BLaER1 (cell line): ENCODE results near the gene CYP3A7.
"Not testable (repeated sequence)": the region's sequence is repeated elsewhere in the genome, so short reads cannot be mapped to it uniquely, and the experiment has no call there.

Experiments
- H3K27ac ChIP-seq: shearing (Covaris generic); formaldehyde crosslinking; 2 replicates; pipeline ENCODE4 v1.8.1; 2022
- H3K27me3 ChIP-seq: shearing (Covaris generic); formaldehyde crosslinking; 2 replicates; pipeline ENCODE4 v1.8.1; 2022
- H3K36me3 ChIP-seq: shearing (Covaris generic); formaldehyde crosslinking; 2 replicates; pipeline ENCODE4 v1.8.1; 2022
- H3K4me1 ChIP-seq: shearing (Covaris generic); formaldehyde crosslinking; 2 replicates; pipeline ENCODE4 v1.8.1; 2022
- H3K4me2 ChIP-seq: shearing (Covaris generic); formaldehyde crosslinking; 2 replicates; pipeline ENCODE4 v1.8.1; 2022
- H3K4me3 ChIP-seq: shearing (Covaris generic); formaldehyde crosslinking; 2 replicates; pipeline ENCODE4 v1.8.1; 2022
- H3K9ac ChIP-seq: shearing (Covaris generic); formaldehyde crosslinking; 2 replicates; pipeline ENCODE4 v1.8.1; 2022
- H3K9me3 ChIP-seq: shearing (Covaris generic); formaldehyde crosslinking; 2 replicates; pipeline ENCODE4 v1.8.1; 2022
- H4K20me1 ChIP-seq: shearing (Covaris generic); formaldehyde crosslinking; 2 replicates; pipeline ENCODE4 v1.8.1; 2022
- Cebpa-rat ChIP-seq: shearing (Covaris generic); IDR thresholded peaks from 2 replicates; pipeline ENCODE4 v1.8.1; 2022

The CYP3A7 gene

DNA sequence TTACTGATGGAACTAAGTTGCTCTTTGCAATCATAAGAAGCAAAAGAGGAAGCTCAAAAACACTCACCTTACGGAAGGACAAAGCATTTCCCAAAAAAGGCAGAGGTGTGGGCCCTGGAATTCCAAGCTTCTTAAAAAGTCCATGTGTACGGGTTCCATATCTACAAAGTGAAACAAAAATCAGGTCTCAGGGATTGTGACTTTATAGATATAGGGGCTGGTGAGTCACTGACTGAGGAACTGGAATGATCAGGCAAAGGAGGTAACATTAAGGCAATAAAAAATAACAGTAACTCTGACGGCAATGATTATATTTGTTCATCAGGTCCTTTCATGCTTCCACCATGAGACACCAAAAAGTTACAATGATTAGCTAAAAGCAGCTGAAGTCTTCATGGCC is 4.0 kb downstream of the CYP3A7 start:
- H3K9me3 ChIP-seq, result no peaks in the 10 kb centered on the region
- H3K4me1 ChIP-seq, result no peaks in the 10 kb centered on the region
- no peak overlapping the region for H3K9ac ChIP-seq
- no peaks in the 10 kb centered on the region for H3K27me3 ChIP-seq
- no peaks in the 10 kb centered on the region for H4K20me1 ChIP-seq
- H3K36me3 ChIP-seq, result no peaks in the 10 kb centered on the region
- TF ChIP-seq Cebpa-rat, result no peak
- H3K4me3 ChIP-seq, result no peak overlapping the region
- H3K4me2 ChIP-seq, result no peak overlapping the region
- H3K27ac ChIP-seq, result no peak overlapping the region

DNA sequence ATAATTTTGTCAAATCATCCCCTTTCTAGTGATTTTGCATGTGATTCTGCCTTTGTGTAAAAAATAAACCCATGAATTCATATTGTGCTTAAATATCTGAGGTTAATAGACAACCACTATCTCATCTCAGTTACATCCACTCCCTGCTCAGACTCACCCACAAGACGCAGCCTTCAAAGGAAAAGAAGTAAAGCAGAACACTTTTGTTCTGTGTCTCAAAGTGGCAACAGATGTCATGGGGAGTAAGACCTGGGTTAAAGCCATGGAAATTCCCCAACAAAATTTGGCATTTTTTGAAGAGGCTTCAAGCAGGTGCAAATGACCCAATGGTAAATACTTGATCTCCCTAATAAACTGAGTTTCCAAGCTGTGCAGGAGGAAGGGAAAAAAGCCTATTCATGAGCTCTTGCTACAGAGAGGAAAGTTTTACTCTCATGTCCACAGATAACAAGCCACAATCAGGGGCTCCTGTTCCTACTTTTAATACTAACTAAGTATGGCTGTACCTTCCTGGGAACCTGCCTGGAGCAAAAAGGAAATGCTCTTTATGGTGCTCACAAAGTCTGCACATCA is 4.7 kb downstream of the CYP3A7 start:
- no peaks in the 10 kb centered on the region for H3K4me1 ChIP-seq
- TF ChIP-seq Cebpa-rat, result no peak
- no peaks in the 10 kb centered on the region for H3K27me3 ChIP-seq
- no peaks in the 10 kb centered on the region for H4K20me1 ChIP-seq
- H3K36me3 ChIP-seq, result no peaks in the 10 kb centered on the region
- no peak overlapping the region for H3K4me3 ChIP-seq
- H3K27ac ChIP-seq, result no peak overlapping the region
- H3K9ac ChIP-seq, result no peak overlapping the region
- H3K4me2 ChIP-seq, result no peak overlapping the region
- H3K9me3 ChIP-seq, result no peaks in the 10 kb centered on the region

GRCh38 chr7:99729486-99730237 is 5.3 kb downstream of the CYP3A7 start:
- no peak overlapping the region for H3K9ac ChIP-seq
- no peak overlapping the region for H3K4me2 ChIP-seq
- H3K36me3 ChIP-seq, result no peaks in the 10 kb centered on the region
- H3K27ac ChIP-seq, result no peak overlapping the region
- H3K4me1 ChIP-seq, result no peaks in the 10 kb centered on the region
- no peaks in the 10 kb centered on the region for H3K9me3 ChIP-seq
- no peaks in the 10 kb centered on the region for H4K20me1 ChIP-seq
- no peak overlapping the region for H3K4me3 ChIP-seq
- H3K27me3 ChIP-seq, result no peaks in the 10 kb centered on the region
- no peak for TF ChIP-seq Cebpa-rat

DNA sequence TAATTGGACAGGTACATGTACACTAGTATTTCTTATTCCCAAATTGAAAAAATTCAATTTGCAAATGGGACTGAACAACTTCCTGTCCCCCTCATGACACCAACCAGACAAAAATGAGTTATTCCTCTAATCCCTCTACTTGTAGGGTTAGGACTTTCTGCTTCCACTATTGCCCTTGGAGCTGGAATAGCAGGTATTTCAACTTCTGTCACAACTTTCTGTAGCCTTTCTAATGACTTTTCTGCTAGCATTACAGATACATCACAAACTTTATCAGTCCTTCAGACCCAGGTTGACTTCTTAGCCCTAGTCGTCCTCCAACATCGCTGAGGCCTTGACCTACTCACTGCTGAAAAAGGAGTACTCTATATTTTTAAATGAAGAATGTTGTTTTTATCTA is 6.4 kb downstream of the CYP3A7 start:
- Histone ChIP-seq H3K27ac (no peak overlapping the region), H3K9ac (no peak overlapping the region), H3K4me3 (no peak overlapping the region), H3K4me1 (no peaks in the 10 kb centered on the region), H3K36me3 (no peaks in the 10 kb centered on the region), H3K9me3 (no peaks in the 10 kb centered on the region), H3K27me3 (no peaks in the 10 kb centered on the region), H4K20me1 (no peaks in the 10 kb centered on the region), H3K4me2 (no peak overlapping the region)
- TF ChIP-seq Cebpa-rat, result no peak

DNA sequence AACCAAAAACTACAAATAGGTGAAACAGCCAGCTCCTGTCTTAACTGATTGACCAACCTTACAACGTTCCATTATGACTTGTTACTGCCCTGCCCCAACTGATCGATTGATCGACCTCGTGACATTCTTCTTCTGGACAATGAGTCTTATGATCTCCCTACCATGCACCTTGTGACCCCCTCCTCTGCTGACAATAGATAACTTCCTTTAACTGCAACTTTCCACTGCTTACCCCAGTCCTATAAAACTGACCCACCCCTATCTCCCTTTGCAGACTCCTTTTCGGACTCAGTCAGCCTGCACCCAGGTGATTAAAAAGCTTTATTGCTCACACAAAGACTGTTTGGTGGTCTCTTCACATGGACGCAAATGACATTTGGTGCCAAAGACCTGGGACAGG is 11.8 kb downstream of the CYP3A7 start:
- not testable (repeated sequence) for H3K4me3 ChIP-seq, H3K4me1 ChIP-seq, H3K9ac ChIP-seq, H3K27ac ChIP-seq, H3K36me3 ChIP-seq, H3K9me3 ChIP-seq, H3K27me3 ChIP-seq, H4K20me1 ChIP-seq, H3K4me2 ChIP-seq

- Histone ChIP-seq H3K9ac (no peak overlapping the region), H3K9me3 (no peaks in the 10 kb centered on the region), H3K36me3 (no peaks in the 10 kb centered on the region), H3K4me2 (no peak overlapping the region), H3K4me3 (no peak overlapping the region), H3K4me1 (no peaks in the 10 kb centered on the region), H3K27me3 (no peaks in the 10 kb centered on the region), H4K20me1 (no peaks in the 10 kb centered on the region), H3K27ac (no peak overlapping the region)
- no peak for TF ChIP-seq Cebpa-rat
Measured at GRCh38 chr7:99720800-99721595, 14.0 kb downstream of the CYP3A7 start.

DNA sequence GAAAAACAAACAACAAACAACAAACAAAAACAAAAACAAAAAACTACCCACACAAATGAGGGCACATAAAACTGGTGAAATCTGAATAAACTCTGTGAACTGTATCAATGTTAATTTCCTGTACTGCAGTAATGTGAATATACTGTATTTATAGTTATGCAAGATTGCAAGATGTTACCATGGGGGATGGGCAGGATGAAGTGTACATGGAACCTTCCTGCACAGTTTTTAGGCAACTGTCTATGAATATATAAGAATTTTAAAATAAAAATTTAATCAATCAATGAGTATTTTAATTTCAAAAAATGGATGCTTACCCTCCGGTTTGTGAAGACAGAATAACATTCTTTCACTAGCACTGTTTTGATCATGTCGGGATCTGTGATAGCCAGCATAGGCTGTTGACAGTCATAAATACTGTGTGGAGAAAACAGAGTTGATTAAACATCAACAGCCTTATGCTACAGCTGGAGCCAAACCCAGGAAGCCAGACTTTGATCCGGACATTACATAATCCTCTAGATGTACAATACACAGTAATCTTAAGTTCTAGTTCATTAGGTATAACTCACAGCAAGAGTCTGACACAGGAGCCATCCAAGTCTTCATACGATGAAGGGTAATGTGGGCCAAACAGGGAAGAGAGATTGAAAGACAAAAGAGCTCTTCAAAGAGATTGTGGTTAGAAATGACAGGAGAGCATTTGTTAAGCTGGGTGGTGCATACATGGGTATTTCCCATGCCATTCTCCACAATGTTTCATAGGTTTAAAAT is 14.8 kb downstream of the CYP3A7 start:
- no peaks in the 10 kb centered on the region for H3K9me3 ChIP-seq
- H4K20me1 ChIP-seq, result no peaks in the 10 kb centered on the region
- no peak overlapping the region for H3K27ac ChIP-seq
- no peaks in the 10 kb centered on the region for H3K36me3 ChIP-seq
- no peak for TF ChIP-seq Cebpa-rat
- H3K4me2 ChIP-seq, result no peak overlapping the region
- no peaks in the 10 kb centered on the region for H3K27me3 ChIP-seq
- no peak overlapping the region for H3K9ac ChIP-seq
- H3K4me3 ChIP-seq, result no peak overlapping the region
- H3K4me1 ChIP-seq, result no peaks in the 10 kb centered on the region

DNA sequence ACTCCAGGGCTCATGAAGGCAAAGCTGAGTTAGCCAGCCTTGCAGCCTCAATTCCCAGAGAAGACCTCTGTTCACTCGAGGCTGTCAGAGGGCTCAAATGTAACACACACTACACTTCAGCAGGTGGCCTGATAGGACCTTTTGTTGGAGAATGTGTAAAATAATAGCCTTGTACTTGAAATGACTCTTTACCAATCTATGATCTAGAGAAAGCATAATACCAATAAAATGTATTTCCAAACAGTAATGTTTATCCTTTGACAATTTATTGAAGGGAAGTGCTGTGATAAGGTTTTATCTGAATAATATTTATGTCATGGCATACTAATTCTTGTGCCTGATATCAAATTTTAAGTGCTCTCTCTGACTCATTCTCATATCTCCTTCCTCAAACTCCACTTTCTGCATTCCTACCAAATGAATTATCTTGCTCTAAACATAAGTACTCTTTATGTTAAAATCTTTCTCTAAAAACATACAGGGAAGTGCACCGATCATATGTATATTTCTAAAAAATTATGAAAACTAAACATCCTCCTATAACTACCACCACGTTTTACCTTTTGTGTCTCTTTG is 20.9 kb downstream of the CYP3A7 start:
- no peak for TF ChIP-seq Cebpa-rat
- H3K4me3 ChIP-seq, result no peak overlapping the region
- H3K27ac ChIP-seq, result no peak overlapping the region
- H3K36me3 ChIP-seq, result no peaks in the 10 kb centered on the region
- H3K4me1 ChIP-seq, result no peaks in the 10 kb centered on the region
- no peak overlapping the region for H3K4me2 ChIP-seq
- H3K9ac ChIP-seq, result no peak overlapping the region
- H3K27me3 ChIP-seq, result no peaks in the 10 kb centered on the region
- no peaks in the 10 kb centered on the region for H3K9me3 ChIP-seq
- H4K20me1 ChIP-seq, result no peaks in the 10 kb centered on the region

GRCh38 chr7:99709838-99710578 is 25.0 kb downstream of the CYP3A7 start:
- no peaks in the 10 kb centered on the region for H3K36me3 ChIP-seq
- H3K9me3 ChIP-seq, result no peaks in the 10 kb centered on the region
- H4K20me1 ChIP-seq, result no peaks in the 10 kb centered on the region
- H3K4me2 ChIP-seq, result no peak overlapping the region
- no peak overlapping the region for H3K9ac ChIP-seq
- no peaks in the 10 kb centered on the region for H3K27me3 ChIP-seq
- H3K4me3 ChIP-seq, result no peak overlapping the region
- H3K27ac ChIP-seq, result no peak overlapping the region
- no peak for TF ChIP-seq Cebpa-rat
- no peaks in the 10 kb centered on the region for H3K4me1 ChIP-seq
